Cerebellar nuclear complex (tissue), 1 donor: Measurements from ENCODE around the gene DGKB.

Experiments used
- DNase-seq, 2 experiments: peaks; one replicate each; lab custom pipeline; 2025; lab: John Stamatoyannopoulos, UW

DGKB gene

GRCh38 chr7:14859267-14859666 lies 43.3 kb downstream of the DGKB start:
- DNase-seq: no peak

GRCh38 chr7:14858866-14859265 lies 43.7 kb downstream of the DGKB start:
- no peak for DNase-seq

GRCh38 chr7:14858410-14858809 lies 44.1 kb downstream of the DGKB start:
- no peak for DNase-seq

GRCh38 chr7:14855033-14855794 lies 47.3 kb downstream of the DGKB start:
- no peak for DNase-seq

GRCh38 chr7:14854471-14854870 lies 48.1 kb downstream of the DGKB start:
- no peak for DNase-seq

GRCh38 chr7:14851610-14852009 lies 50.9 kb downstream of the DGKB start:
- DNase-seq: no peak

GRCh38 chr7:14850039-14850438 lies 52.5 kb downstream of the DGKB start:
- DNase-seq: no peak

- DNase-seq: no peak
Measured at GRCh38 chr7:14846405-14846804, 56.1 kb downstream of the DGKB start.

- DNase-seq: no peak
Measured at GRCh38 chr7:14843755-14844154, 58.8 kb downstream of the DGKB start.

- DNase-seq: no peak
Measured at GRCh38 chr7:14842523-14842922, 60.0 kb downstream of the DGKB start.

GRCh38 chr7:14841869-14842268 lies 60.7 kb downstream of the DGKB start:
- no peak for DNase-seq

GRCh38 chr7:14841086-14841485 lies 61.5 kb downstream of the DGKB start:
- DNase-seq: no peak

GRCh38 chr7:14839307-14839706 lies 63.2 kb downstream of the DGKB start:
- DNase-seq: no peak

- no peak for DNase-seq
Measured at GRCh38 chr7:14837216-14837615, 65.3 kb downstream of the DGKB start.

GRCh38 chr7:14836571-14837189 lies 65.9 kb downstream of the DGKB start:
- DNase-seq: no peak

GRCh38 chr7:14836006-14836405 lies 66.5 kb downstream of the DGKB start:
- no peak for DNase-seq

- DNase-seq: no peak
Measured at GRCh38 chr7:14835384-14835783, 67.2 kb downstream of the DGKB start.

GRCh38 chr7:14834883-14835282 lies 67.7 kb downstream of the DGKB start:
- DNase-seq: no peak

- no peak for DNase-seq
Measured at GRCh38 chr7:14834456-14834855, 68.1 kb downstream of the DGKB start.

GRCh38 chr7:14833707-14834106 lies 68.8 kb downstream of the DGKB start:
- DNase-seq: no peak

- no peak for DNase-seq
Measured at GRCh38 chr7:14828053-14828452, 74.5 kb downstream of the DGKB start.

- DNase-seq: no peak
Measured at GRCh38 chr7:14826426-14826825, 76.1 kb downstream of the DGKB start.

- DNase-seq: no peak
Measured at GRCh38 chr7:14825912-14826311, 76.6 kb downstream of the DGKB start.

- no peak for DNase-seq
Measured at GRCh38 chr7:14822481-14822854, 80.1 kb downstream of the DGKB start.
